HG03457 (cell line): ENCODE data around the gene PSMD3.

Source experiments
- ATAC-seq: cut with Tn5 transposase; IDR thresholded peaks from one replicate; pipeline ENCODE4 v1.9.1; 2021; ENCODE audit warnings: moderate number of reproducible peaks; ENCODE audit not compliant: unreplicated experiment

Gene PSMD3

GRCh38 chr17:39955726-39956225 is 24.8 kb upstream of the PSMD3 start:
- ATAC-seq, result no peak

- ATAC-seq, result no peak
These were observed 20.0 kb upstream of the PSMD3 start for GRCh38 chr17:39960524-39961041.

GRCh38 chr17:39962642-39963220 is 17.9 kb upstream of the PSMD3 start, which contains the start of gene GSDMA:
Gene GSDMA (plus strand): TSS chr17:39963004. CDS start chr17:39965688, 2,684 bp downstream.
- ATAC-seq, result no peak

DNA sequence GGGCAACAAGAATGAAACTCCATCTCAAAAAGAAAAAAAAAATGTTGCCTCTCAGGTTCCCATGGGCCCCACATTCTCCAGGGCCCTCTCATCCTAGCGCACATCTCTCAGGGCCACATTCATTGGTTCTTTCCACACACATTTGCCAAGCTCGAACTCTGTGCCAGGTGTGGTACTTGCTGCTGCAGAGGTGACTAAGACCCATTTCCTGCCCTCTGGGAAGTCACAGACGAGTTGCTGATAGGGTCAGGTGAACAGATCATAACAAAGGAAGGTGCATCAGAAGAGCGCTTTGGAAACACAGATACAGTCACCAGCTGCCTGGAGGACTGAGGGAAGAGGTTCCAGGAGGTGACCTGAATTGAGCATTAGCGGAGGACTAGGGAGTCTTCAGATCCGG is 16.8 kb upstream of the PSMD3 start:
- ATAC-seq, result no peak

DNA sequence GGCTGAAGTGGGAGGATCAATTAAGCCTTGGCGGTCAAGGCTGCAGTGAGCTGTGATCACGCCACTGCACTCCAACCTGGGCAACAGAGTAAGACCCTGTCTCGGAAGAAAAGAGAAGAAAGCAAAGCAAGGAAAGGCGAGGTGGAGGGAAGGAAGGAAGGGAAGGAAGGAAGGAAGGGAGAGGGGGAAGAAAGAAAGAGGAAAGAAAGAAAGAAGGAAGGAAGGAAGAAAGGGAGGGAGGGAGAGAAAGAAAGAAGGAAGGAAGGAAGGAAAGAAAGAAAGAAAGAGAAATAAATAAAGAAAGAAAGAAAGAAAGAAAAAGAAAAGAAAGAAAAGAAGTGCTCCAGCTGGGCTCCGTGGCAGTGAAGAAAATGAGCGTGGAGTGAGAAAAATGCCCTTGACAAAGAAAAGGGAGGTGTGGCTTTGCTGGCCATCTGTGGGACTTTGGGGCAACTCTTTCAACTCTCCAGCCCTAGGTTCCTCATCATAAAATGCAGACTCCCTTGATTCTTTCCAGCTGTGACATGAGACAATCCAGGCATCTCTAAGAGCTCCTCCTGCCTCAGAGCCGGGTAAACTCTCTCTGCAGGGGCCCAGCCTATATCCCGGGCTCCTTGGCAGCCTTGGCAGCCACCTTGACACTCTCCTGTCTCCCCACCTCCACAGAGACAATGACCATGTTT is 15.4 kb upstream of the PSMD3 start:
- ATAC-seq, result no peak

GRCh38 chr17:39966771-39967170 is 13.8 kb upstream of the PSMD3 start:
- ATAC-seq, result no peak

DNA sequence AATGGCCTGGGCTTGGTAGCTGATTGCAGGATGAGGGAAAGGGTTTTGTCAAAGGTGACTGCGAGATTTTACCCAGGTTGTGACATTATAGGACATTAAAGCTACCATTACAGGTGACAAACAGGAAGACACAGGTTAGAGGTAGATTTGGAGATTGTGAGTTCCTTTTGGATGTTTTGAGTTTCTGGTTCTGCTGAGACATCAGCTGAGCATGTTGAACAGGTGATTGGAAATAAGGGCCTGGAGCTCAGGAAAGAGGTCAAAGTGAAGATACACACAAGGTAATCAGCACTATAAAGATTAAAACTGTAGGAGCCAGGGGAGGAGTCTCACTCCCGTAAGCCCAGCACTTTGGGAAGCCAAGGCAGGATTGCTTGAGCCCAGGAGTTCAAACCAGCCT is 11.8 kb upstream of the PSMD3 start:
- no peak for ATAC-seq

- no peak for ATAC-seq
These were observed 11.2 kb upstream of the PSMD3 start for GRCh38 chr17:39969375-39969774.

GRCh38 chr17:39970157-39970692 is 10.4 kb upstream of the PSMD3 start:
- ATAC-seq, result no peak

GRCh38 chr17:39971076-39971603 is 9.5 kb upstream of the PSMD3 start:
- no peak for ATAC-seq

GRCh38 chr17:39972271-39972670 is 8.3 kb upstream of the PSMD3 start:
- ATAC-seq, result no peak

DNA sequence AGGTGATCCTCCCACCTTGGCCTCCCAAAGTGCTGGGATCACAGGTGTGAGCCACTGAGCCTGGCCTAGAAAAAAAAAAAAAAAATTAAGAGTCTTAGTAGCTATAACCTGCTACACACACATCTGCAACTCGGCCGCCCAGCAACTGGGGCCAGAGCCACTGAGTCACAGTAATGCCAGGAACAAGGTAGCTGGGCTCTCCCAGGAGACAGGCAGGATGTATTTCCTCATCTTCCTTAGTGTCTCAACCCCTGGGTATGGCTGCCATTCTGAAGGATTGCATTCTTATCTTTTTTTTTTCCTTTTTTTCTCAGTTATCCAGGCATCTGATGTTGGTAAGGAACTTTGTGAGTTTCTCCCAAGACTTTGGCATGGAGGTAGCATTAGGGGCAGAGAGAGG is 7.1 kb upstream of the PSMD3 start:
- no peak for ATAC-seq

DNA sequence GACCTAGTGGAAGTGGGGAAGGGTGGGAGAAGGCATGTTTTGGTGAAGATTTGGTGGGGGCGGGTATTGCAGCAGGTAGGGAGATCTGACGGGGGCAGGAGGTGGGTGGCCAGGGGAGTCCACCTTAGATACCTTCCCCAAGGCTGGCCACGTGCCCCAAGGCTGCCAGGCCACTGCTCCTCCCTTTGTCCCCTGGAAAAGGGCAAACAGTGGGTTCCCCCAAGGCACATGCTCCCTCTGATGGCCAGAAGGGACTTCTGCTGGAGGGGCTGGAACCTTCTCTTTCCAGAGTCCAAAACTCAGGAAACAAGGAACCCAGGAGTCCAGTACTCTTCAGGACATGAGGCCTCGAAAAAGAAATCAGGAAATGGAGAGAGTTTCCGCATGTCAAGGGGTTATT is 6.2 kb upstream of the PSMD3 start:
- ATAC-seq, result no peak

GRCh38 chr17:39975801-39976200 is 4.8 kb upstream of the PSMD3 start:
- no peak for ATAC-seq

DNA sequence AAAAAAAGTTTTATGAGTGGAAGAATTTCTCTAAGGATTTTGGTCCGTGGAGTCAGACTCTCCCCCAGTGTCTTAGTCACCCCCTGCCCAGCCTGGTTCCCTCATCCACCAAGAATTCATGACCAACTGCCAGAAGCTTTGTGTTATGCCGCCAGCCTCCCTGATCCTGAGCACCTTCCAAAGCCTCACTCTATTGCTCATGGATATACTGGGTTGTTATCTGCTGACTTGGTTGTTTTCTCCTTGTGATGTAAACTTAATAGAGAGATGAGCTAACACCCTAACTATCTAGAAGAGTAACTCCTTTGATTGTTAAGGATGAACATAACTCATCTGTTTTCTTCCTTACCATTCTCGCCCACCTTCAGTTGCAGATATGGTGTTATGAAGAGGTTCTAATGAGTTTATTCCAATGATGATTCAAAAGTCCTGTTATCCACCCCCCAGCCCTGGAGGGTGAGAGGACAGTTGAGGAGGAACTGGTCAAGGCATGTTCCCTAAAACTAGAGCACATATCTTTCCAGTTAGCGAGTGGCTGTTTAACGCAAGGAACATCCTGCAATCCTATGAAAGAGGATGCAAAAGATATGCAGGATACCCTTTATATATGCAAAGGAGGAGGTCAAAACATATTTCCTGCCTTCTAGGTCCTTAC is 1.5 kb upstream of the PSMD3 start:
- no peak for ATAC-seq

- ATAC-seq, result no peak
These were observed 685 bp upstream of the PSMD3 start for GRCh38 chr17:39979893-39980350.

- ATAC-seq, result no peak
These were observed 667 bp downstream of the PSMD3 start for GRCh38 chr17:39981207-39981741.

DNA sequence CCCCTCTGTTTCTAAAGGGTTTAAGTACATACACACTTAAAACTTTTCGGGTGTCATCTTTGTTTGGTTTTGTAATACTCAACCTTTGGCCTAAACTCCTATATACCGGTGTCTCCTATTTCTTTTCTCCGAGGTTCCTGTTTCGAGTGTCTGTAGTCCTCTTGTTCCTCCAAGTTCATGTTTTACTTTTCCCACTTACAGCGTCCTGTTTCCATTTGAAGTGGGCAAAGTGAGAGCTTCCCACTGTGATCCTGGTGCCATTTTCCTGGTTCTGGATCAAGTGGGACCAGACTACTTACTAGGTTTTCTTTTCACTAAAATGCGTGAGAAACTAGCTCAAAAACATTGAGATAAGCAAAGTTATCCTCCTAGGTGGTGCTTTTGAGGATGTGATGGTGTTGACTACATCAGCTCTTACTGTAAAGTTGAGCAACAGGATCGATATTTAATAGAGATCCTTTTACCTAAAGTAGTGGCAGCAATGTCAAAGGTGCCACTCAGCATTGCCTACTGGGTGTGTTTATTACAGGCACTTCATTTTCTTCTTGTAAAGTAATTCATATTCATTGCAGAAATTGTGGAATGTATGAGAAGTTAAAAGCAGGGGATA is 1.3 kb downstream of the PSMD3 start:
- no peak for ATAC-seq

GRCh38 chr17:39988206-39988810 is 7.7 kb downstream of the PSMD3 start:
- ATAC-seq, result no peak

GRCh38 chr17:39994448-39994847 is 13.8 kb downstream of the PSMD3 start:
- ATAC-seq, result no peak
